Prostate gland (tissue), 2 donors: Measurements from ENCODE around the gene FCRL3.

Experiments
- CTCF ChIP-seq, 4 experiments: fragments of 200-600 bp in 2 of 4; fragments of 450-650 bp in 2 of 4; sonication (generic) in 2 of 4; IDR thresholded peaks; 1 replicate in 3 of 4; 2 replicates in 1 of 4; pipeline ENCODE4 v1.5.1; 2016 to 2019; ENCODE audit warnings: antibody characterized with exemption in 4 of 4, mild to moderate bottlenecking in 2 of 4, moderate library complexity in 2 of 4
- POLR2A ChIP-seq: fragments of 450-650 bp; IDR thresholded peaks from one replicate; pipeline ENCODE4 v1.6.1; 2016; ENCODE audit warnings: antibody characterized with exemption, mild to moderate bottlenecking
- POLR2AphosphoS5 ChIP-seq: sonication (generic); formaldehyde crosslinking; IDR thresholded peaks from one replicate; pipeline ENCODE4 v1.6.1; 2017; ENCODE audit warnings: antibody characterized with exemption

- TF ChIP-seq CTCF (IDR thresholded peaks at IDR 0.05): no peak
- TF ChIP-seq POLR2A: no peak
- TF ChIP-seq POLR2AphosphoS5: no peak
Measured at GRCh38 chr1:157732755-157733154, 32.2 kb upstream of the FCRL3 start.
